Uterus (tissue), 4 donors: ENCODE results near the gene PLIN5. TPM values are rescaled to one million over a fixed set of nuclear protein-coding genes. Genes with fewer than 3 reads are reported as not detected.

Source experiments
- DNase-seq, 2 donors: peaks; one replicate each; pipeline ENCODE4 v3.0.0-alpha.2; 2019 to 2020
- H3K27ac ChIP-seq, 2 donors: fragments of 200-600 bp; sonication (generic); 1 replicate in 1 of 2; 2 replicates in 1 of 2; pipeline ENCODE4 v1.5.1; 2016 to 2018
- H3K27me3 ChIP-seq, 2 donors: fragments of 200-600 bp; sonication (generic); one replicate each; pipeline ENCODE4 v1.5.1; 2018 to 2019; ENCODE audit warnings: control low read depth in 1 of 2
- H3K36me3 ChIP-seq, 2 donors: fragments of 200-600 bp; sonication (generic); one replicate each; pipeline ENCODE4 v1.5.1; 2019; ENCODE audit warnings: control low read depth in 1 of 2
- H3K4me1 ChIP-seq, 2 donors: fragments of 200-600 bp; sonication (generic); one replicate each; pipeline ENCODE4 v1.5.1; 2018 to 2019; ENCODE audit warnings: control low read depth in 1 of 2
- H3K4me3 ChIP-seq, 2 donors: fragments of 200-600 bp; sonication (generic); 1 replicate in 1 of 2; 2 replicates in 1 of 2; pipeline ENCODE4 v1.5.1; 2018 to 2019; ENCODE audit warnings: mild to moderate bottlenecking in 1 of 2
- H3K9me3 ChIP-seq, 2 donors: fragments of 200-600 bp; sonication (generic); one replicate each; pipeline ENCODE4 v1.5.1; 2019; ENCODE audit warnings: control low read depth in 1 of 2
- POLR2A ChIP-seq, 2 donors: fragments of 450-650 bp; IDR thresholded peaks; one replicate each; pipeline ENCODE4 v1.6.1; 2016; ENCODE audit warnings: antibody characterized with exemption in 2 of 2, mild to moderate bottlenecking in 1 of 2, moderate library complexity in 1 of 2
- intact Hi-C: fragments of 100-400 bp; cut with DNase I; formaldehyde crosslinking; loops from one replicate; pipeline ENCODE4 v1.15.1; 2023; ENCODE audit warnings: low total_unique reads
- total RNA-seq, 4 donors: library from RNA; depleted of rRNA in 3 of 4; stranded (reverse); fragments of >200 nt in 3 of 4; gene quantifications; one replicate each; pipeline versions ENCODE4 v1.1.0 to v1.2.4, GENCODE V29; 2014 to 2023
- TF ChIP-seq, protein P1 (sequence below), 4 experiments: fragments of 200-600 bp in 2 of 4; fragments of 450-650 bp in 2 of 4; sonication (generic) in 2 of 4; IDR thresholded peaks; one replicate each; pipeline ENCODE4 v1.5.1; 2016 to 2019; ENCODE audit warnings: antibody characterized with exemption in 4 of 4, mild to moderate bottlenecking in 2 of 4, moderate library complexity in 1 of 4
- donor health status: DM: yes; HTN: yes; CAD: no.

The PLIN5 gene
- total RNA-seq, 4 donors from 2014 or later: 1.5 to 11.1 (median 3.0) TPM

DNA sequence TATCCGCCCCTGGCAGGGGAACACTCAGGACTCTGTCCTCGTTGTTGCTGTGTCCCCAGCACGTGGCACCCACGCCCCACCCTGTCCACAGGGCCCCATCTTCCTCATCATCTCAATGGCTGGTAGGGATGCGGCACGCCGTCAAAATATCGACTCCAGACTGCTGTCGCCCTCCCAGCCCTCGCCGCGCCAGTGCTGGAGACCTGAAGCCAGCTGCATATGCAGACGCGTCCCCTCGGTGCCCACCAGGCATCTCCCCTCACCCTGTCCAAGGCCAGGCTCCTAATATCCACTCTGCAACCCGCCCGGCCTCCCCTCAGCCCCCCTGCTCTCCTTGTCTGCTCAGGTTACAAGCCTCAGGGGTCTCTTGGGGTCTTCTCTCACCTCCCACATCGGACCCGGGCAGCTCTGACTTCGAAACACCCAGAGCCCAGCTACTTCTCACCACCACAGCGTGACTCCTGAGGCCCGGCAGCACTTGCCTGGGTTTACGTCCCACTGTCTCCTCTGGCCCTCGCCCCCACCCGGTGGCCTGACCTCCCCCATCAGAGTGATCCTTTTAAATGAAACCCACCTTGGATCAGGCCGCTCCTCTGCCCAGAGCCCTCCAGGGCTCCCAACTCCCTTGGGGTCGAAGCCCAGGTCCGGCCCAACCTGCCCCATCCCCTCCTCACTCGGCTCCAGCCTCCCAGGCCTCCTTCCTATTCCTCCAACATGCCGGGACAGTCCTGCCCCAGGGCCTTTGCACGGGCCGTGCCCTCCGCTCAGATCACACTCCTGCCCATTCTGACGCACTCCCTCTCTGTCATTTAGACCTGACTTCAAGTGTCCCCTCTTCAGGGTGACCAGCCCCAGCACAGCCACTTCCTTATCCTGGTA lies 29.2 kb downstream of the PLIN5 start:
- no peaks in the 10 kb centered on the region for H3K36me3 ChIP-seq
- DNase-seq: no peak
- H3K4me3 ChIP-seq: no peak overlapping the region
- H3K27me3 ChIP-seq: no peaks in the 10 kb centered on the region
- H3K27ac ChIP-seq: no peak overlapping the region
- intact Hi-C loops: no loop called here
- TF ChIP-seq, protein P1, sequence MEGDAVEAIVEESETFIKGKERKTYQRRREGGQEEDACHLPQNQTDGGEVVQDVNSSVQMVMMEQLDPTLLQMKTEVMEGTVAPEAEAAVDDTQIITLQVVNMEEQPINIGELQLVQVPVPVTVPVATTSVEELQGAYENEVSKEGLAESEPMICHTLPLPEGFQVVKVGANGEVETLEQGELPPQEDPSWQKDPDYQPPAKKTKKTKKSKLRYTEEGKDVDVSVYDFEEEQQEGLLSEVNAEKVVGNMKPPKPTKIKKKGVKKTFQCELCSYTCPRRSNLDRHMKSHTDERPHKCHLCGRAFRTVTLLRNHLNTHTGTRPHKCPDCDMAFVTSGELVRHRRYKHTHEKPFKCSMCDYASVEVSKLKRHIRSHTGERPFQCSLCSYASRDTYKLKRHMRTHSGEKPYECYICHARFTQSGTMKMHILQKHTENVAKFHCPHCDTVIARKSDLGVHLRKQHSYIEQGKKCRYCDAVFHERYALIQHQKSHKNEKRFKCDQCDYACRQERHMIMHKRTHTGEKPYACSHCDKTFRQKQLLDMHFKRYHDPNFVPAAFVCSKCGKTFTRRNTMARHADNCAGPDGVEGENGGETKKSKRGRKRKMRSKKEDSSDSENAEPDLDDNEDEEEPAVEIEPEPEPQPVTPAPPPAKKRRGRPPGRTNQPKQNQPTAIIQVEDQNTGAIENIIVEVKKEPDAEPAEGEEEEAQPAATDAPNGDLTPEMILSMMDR (IDR thresholded peaks at IDR 0.05): no peak
- TF ChIP-seq POLR2A (IDR thresholded peaks at IDR 0.05): no peak
- no peaks in the 10 kb centered on the region for H3K4me1 ChIP-seq
- H3K9me3 ChIP-seq: no peaks in the 10 kb centered on the region

DNA sequence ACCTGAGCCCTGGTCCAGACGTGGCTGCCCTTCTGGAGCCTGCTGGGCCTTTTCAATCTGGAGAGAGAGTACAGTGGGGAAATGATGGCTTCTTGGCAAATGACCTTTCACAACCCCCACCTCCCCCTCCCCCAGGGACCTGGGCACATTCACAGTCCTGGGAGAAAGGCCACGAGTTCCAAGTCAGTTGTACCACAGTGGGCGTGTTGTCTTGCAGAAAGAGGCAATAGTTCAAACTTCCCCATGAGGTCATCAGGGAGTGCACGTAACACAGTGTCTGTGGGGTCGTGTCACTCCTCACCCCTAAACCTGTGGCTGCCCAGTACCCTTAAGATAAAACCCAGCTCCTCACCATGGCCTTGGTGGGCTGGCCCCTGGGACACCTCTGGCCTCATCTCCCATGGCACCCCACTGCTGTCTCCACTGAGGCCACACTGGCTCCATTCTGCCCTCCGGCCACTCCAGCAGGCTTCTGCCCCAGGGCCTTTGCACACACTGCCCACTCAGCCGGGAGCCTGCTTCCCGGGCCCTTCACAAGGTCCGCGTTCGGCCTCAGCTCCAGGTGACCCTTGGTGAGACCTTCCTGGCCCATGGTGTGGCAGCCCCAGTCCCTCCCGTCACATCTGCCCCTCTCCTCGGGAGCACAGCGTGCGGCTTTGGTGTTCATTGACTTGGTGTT lies 30.0 kb downstream of the PLIN5 start:
- Histone ChIP-seq H3K4me3 (no peak overlapping the region), H3K36me3 (no peaks in the 10 kb centered on the region), H3K27me3 (no peaks in the 10 kb centered on the region), H3K4me1 (no peaks in the 10 kb centered on the region), H3K9me3 (no peaks in the 10 kb centered on the region), H3K27ac (no peak overlapping the region)
- no peak for DNase-seq
- TF ChIP-seq, protein P1 (IDR thresholded peaks at IDR 0.05): no peak
- TF ChIP-seq POLR2A (IDR thresholded peaks at IDR 0.05): no peak
- intact Hi-C loops: no loop called here

DNA sequence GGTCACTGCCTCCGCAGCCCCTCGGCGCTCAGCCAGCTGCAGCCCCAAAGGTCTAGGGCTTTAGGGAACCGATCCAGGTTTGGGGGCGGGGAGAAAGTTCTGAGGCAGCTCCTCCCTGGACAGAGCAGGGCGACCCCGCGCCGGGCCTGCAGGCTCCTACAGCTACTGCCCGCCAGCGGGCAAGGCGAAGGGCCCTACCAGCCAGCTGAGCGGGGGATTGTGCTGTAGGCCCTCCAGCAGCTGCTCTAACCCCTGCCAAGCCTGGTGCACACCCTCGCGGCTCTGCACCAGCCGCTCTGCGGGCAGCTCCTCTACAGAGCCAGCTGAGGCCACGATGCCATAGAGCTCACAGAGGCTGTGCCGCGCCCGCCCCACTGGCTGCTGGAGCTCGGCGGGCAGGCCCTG lies 30.7 kb downstream of the PLIN5 start:
- TF ChIP-seq, protein P1 (IDR thresholded peaks at IDR 0.05): no peak
- no peak for TF ChIP-seq POLR2A (IDR thresholded peaks at IDR 0.05)
- H3K27ac ChIP-seq: no peak overlapping the region
- H3K27me3 ChIP-seq: no peaks in the 10 kb centered on the region
- no peaks in the 10 kb centered on the region for H3K36me3 ChIP-seq
- DNase-seq: no peak
- no peaks in the 10 kb centered on the region for H3K9me3 ChIP-seq
- intact Hi-C loops: no loop called here
- H3K4me3 ChIP-seq: no peak overlapping the region
- H3K4me1 ChIP-seq: no peaks in the 10 kb centered on the region

DNA sequence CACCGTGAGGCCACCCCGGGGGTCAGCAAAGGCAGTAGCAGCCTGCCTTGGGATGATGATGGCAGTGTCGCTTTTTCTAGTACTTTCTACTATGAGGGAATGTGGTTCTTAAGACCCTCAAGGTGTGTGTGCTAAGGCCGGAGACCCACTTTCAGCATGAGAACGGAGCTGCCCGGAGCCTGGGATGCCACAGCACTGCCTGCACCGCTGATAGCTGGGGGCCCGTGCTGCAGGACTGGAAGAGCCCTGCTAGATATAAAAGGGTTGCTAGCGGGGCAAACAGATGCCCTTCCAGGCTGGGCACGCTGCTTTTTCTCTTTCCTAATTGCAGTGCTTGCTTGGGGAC lies 31.2 kb downstream of the PLIN5 start:
- intact Hi-C loops: no loop called here
- Histone ChIP-seq H3K36me3 (no peaks in the 10 kb centered on the region), H3K27ac (no peak overlapping the region), H3K4me1 (no peaks in the 10 kb centered on the region), H3K9me3 (no peaks in the 10 kb centered on the region), H3K27me3 (no peaks in the 10 kb centered on the region), H3K4me3 (no peak overlapping the region)
- no peak for DNase-seq
- TF ChIP-seq, protein P1 (IDR thresholded peaks at IDR 0.05): no peak

DNA sequence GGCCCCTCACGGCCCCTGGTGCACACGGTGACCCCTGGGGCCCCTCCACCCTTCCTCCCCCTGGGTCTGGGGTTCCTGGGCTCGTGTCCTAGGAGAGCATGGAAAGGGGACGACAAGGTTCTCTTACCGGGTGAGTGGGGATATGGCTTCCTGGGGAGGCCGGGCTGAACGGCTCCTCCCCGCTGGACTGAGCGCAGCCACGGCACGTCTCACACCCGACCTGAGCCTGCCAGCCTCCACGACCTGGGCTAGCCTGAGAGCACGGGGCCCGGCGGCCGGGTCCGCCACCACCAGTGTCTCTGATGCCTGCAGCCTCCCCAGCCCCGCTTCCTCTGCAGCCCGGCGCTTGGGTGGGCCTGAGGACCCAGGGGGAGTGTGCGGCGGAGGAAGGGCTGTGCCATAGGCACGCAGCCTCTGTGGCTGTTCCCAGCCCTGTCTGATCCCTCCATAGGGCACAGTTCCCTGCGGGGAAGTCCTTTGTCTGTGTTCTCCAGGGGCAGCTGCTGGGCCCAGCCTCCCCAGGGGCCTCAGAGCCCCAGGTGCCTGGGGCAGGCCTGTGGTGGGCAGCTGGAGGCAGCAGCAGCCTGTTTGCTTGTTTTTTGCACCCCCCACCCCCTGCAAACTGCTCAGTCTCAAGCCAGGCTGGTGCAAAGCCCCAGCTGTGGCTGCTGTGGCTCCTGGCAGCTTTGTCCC lies 31.7 kb downstream of the PLIN5 start:
- H3K4me1 ChIP-seq: no peaks in the 10 kb centered on the region
- no peaks in the 10 kb centered on the region for H3K9me3 ChIP-seq
- no peak for DNase-seq
- intact Hi-C loops: no loop called here
- H3K36me3 ChIP-seq: no peaks in the 10 kb centered on the region
- no peak for TF ChIP-seq POLR2A (IDR thresholded peaks at IDR 0.05)
- TF ChIP-seq, protein P1 (IDR thresholded peaks at IDR 0.05): no peak
- no peaks in the 10 kb centered on the region for H3K27me3 ChIP-seq
- no peak overlapping the region for H3K27ac ChIP-seq
- H3K4me3 ChIP-seq: no peak overlapping the region
